ENCODE results near the gene CHN2.
A peak's percentile ranks its signal among the peaks of the same experiment; 100 is the strongest.

CHN2 gene

DNA sequence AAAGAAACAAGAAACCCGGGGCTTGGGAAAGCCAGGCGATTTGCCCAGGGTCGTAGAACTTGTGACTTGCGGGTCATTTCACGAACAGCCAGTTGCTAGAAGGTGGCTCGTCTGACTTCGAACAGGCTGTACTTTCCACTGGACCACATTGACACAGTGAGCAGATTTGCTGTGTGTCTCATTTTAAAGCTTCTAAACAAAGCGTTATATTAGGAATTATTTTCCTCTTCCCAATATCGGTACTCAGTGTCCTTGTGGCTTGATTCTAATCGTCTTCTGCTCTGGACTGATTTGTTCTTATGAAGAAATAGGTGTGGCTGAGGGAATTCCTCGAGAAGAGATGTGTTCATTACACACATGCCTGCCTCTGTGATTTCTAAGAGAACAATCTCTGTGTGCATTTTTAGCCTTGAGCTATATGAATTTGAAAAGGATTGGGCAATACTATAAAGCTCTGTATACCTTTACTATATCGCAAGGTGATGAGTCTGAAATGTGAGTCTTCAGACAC, 219.1 kb downstream of the CHN2 start:
- DNase-seq, result no peak

GRCh38 chr7:29414216-29414615, 219.6 kb downstream of the CHN2 start:
- DNase-seq, result no peak

DNA sequence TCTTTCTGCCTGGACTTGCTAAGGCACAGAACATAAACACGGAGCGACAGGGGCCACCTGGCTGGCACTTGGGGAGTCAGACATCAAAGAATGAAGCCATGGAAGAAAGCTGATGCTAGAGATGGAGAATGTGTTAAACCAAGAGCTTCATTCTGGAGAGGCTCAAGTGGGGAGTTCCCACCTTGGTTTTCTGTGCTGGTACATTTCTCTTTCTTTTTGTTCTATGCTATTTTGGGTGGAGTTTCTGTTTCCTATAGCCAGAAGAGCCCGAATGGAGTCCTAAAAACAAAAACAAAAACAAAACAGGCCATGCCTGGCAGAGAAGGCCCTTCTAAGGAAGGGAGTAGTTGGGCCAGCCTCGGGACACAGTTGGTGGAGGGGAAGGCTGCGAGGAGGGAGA, 220.6 kb downstream of the CHN2 start:
- no peak for DNase-seq

- no peak for DNase-seq
These were observed 221.8 kb downstream of the CHN2 start for GRCh38 chr7:29416276-29416937.

DNA sequence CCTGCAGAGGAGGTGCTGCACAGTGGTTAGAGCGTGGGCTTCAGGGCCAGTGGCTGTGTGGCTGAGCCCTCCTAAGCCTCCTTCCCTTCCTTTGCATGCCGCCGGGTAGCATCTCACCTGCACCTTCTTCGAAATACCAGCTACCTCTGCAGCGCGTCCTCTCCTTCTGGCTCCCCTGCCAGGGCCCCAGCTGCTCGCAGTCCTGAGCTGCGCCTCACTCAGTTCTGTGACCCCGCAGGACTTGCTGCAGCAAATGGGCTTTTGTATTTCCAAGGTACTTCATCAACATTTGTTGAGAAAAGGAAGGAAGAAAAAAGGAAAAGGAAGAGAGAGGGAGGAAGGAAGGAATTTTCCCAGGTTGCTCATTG, 222.3 kb downstream of the CHN2 start:
- DNase-seq, result no peak

DNA sequence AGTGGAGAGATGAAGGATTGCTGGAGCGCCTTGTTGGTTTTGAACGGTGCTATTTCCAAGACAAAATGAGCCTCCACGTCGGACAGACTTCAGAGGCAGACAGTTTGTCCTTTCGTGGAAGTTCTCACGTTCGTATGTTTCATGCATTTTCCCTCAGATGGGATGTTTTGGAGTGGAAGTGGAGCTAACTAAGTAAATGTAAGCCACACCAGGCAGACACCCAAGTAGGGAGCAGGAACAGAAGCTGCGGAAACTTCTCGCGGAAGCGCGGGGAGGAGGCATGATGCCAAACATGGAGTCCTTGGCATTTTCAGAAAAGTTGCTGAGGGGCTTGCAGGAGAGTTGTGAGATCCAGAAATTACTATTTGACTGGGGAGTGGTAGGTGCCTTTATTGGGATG, 223.5 kb downstream of the CHN2 start:
- no peak for DNase-seq

DNA sequence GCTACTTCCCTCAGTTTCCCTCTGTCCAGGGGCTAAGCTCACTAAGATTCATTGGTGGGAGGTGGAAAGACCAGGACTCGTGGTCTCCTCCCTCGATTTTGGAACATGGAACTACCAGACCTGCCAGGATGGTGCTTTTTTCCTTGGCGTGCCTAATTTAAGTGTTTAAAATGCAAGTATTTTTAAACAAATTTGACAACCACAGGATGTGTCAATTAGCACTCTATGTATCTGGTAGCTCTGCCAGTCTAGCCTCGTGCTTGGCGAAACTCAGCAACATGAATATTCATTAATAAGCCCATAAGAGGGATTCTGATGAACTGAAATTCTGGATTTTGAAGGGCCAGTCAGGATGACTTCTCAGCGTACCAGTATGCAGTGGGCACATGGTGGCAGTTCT, 224.1 kb downstream of the CHN2 start:
- DNase-seq, result no peak

DNA sequence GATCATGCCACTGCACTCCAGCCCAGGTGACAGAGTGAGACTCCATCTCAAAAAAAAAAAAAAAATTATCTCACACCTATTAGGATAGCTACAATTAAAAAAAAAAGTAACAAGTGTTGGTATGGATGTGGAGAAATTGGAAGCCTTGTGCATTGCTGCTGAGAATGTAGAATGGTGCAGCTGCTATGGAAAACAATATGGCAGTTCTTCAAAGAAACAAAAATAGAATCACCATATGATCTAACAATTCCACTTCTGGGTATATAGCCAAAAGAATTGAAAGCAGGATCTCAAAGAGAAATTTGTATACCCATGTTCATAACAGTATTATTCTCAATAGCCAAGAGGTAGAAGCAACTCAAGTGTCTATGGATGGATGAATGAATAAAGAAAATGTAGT, 225.4 kb downstream of the CHN2 start:
- no peak for DNase-seq

- DNase-seq, result no peak
These were observed 226.7 kb downstream of the CHN2 start for GRCh38 chr7:29421010-29421956.

GRCh38 chr7:29422829-29423228, 228.3 kb downstream of the CHN2 start:
- DNase-seq, result no peak

- no peak for DNase-seq
These were observed 229.9 kb downstream of the CHN2 start for GRCh38 chr7:29424295-29424983.

DNA sequence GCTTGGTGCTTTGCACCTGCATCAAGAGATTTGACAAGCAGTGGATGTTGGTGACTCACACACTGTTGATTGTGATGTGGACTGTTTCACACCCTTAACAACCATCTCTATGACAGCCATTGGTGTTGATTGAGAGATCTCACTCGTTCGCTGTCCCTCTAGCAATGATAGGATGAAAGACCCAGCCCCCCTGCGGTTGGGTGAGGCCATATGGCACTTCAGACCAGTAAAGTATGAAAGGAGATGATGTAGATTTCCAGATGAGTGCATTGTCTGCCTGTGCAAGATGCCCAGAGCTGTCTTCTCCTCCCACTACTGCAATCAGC, 230.4 kb downstream of the CHN2 start:
- DNase-seq, result peak; percentile 95

DNA sequence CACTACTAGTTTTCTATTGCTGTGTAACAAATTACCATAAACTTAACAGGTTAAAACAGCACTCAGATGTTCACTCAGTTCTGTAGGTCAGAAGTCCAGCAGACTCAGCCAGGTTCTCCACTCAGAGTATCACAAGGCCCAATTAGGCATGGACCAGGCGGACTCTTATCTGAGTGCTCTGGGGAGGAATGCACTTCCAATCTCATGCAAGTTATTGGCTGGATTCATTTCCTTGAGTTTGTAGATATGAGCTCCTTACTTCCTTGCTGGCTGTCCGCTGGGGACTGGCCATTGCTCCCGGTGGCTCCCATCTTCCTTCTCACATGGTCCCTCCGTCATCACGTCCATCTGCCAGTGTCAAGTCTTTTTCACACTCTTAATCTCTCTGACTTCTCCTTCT, 232.0 kb downstream of the CHN2 start:
- DNase-seq, result no peak

DNA sequence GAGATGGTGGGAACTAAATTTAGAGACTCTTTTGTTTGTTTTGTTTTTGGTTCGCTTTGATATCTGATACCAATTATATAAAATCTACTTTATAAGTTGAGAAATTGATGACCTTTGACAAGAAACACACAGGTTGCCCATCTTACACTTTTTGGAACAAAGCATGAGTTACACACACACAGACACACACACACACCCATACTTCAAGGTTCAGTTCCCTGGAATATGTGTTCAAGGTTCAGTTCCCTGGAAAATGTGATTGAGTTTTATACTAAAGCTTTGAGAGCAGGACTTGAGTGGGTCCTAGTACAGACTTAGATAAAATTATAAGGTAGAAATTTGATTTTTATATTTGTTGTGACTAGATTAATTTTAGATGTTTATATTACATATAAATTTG, 234.8 kb downstream of the CHN2 start:
- no peak for DNase-seq

DNA sequence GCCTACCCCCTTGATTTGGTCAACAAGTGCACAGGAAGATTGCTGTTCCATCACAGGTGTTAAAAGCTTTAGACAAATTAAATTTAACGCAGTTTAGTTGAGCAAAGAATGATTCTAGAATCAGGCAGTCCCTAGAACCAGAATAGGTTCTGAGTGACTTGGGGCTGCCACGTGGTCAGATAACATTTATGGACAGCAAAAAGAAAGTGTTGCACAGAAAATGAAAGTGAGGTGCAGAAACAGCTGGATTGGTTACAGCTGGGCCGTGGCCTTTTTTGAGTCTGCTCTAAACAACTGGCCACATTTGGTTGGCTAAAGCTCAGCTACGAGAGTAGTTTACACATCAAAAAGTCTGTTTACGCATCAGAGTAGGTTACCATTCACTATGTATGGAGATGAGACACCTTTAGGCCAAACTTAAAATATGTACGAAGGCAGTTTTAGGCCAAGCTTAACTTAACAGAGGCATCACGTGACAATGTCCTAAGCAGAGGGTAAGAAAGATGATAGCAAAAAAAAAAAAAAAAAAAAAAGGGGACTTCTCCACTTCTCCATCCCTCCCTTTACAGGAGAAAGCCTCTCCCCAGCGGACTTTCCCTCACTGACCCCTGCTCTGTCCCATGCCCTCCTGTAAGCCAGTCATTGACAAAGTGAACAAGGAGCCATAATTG, 235.8 kb downstream of the CHN2 start:
- DNase-seq, result no peak

GRCh38 chr7:29431686-29432085, 237.1 kb downstream of the CHN2 start:
- no peak for DNase-seq

DNA sequence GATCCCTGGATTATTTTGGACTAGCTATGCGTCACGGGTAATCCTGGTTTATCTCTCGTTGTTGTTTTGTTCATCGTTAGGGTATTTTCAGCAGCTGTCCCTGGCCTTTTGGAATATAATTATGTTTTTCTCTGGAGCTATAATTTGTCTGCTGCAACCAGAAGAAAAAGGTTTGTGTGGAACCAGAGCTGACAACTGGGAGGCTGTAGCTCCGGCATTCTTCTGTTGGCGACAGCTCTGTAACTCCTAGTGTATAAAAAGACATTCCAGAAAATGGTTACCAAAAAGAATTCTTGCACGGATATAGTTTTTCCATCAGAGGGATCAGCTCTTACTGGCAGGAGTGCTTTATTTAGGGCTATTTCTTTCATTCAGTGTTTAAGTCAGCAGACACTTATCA, 238.1 kb downstream of the CHN2 start:
- no peak for DNase-seq

GRCh38 chr7:29434380-29434768, 239.8 kb downstream of the CHN2 start:
- DNase-seq, result no peak

DNA sequence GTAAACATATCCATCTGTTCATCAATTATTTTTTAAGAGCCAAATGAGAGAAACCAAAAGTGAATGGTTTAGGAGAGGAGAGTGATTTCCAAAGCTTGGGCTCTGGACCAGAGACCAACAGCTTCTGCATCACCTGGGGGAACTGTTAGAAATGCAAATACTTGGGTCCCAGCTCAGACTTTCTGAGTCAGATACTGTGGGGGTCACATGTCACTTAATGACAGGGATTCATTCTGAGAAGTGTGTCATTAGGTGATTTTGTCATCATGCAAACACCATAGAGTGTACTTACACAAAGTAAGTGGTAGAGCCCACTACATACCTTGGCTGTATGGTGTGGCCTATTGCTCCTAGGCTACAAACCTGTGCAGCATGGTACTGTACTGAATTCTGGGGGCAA, 240.6 kb downstream of the CHN2 start:
- DNase-seq, result no peak

DNA sequence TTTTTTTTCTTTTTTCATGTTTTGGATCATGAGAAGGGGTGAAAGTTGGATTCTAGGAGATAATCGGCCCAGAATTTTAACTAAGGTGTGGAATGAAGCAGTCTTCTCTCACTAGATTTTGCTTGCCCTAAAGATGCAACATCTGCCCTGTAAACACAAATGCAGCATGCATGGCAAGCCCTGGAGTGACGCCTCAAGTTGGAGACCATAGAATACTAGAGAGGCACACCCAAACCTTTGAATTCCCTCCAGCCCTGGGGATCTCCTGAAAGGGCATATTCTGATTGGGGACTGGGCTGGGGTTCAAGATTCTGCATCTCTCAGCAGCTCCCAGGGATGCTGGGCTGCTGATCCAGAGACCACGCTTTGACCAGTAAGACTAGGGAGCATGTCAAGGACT, 241.3 kb downstream of the CHN2 start:
- DNase-seq, result no peak

- peak; percentile 74 for DNase-seq
These were observed 247.6 kb downstream of the CHN2 start for GRCh38 chr7:29442146-29442545.

DNA sequence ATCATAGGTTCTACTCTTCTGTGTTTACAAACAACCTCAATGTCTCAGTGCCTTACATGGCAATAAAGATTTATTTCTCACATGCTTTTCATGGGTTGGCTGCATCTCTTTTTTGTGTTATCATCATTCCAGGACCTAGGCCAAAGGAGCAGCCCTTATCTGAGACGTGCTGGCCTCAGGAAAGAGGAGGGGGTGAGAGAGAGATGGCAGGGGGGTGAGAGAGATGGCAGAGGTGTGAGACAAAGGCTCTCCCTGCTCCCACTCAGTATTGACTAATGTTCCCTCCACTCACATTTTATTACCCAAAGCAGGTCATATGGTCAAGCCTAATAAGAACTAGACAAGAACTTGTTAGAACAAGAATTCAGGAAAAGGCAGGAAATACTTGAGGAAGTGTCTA, 249.0 kb downstream of the CHN2 start:
- DNase-seq, result no peak

DNA sequence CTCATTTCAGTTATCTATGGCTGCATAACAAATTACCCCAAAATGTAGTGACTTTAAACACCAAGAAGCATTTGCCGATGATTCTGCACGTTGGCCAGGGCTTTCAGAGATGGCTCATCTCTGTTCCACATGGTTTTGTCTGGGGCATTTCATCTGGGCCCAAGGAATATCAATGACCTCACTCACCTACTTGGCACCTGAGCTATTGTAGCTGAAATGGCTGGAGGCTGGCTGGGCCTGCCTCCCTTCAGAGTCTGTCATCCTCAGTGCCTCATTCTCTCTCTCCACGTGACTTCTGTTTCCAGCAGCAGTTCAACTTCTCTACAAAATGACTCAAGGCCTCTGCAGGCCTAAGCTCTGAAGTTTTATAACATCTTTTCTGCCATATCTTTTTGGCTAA, 249.7 kb downstream of the CHN2 start:
- DNase-seq, result no peak
